Brain microvascular endothelial cell (primary cell): ENCODE measurements around the gene PACS1.

Experiments
- DNase-seq: peaks from one replicate; pipeline ENCODE4 v3.0.0-alpha.2; 2020
- H3K27ac ChIP-seq: fragments of 250-450 bp; sonication (Bioruptor Pico); 2 replicates; pipeline ENCODE4 v1.5.1; 2020; ENCODE audit warnings: mild to moderate bottlenecking, moderate library complexity
- H3K27me3 ChIP-seq: fragments of 250-450 bp; sonication (Bioruptor Pico); replicated peaks from 2 replicates; pipeline ENCODE4 v1.5.1; 2020; ENCODE audit warnings: mild to moderate bottlenecking
- H3K36me3 ChIP-seq: fragments of 250-450 bp; sonication (Bioruptor Pico); replicated peaks from 2 replicates; pipeline ENCODE4 v1.5.1; 2020; ENCODE audit warnings: mild to moderate bottlenecking
- H3K4me3 ChIP-seq: 2 replicates; pipeline ENCODE4 v1.5.1; 2011; ENCODE audit warnings: low read depth, mild to moderate bottlenecking, control low read depth, low read length, moderate library complexity
- in situ Hi-C: cut with HindIII; loops from 2 replicates; pipeline ENCODE4 v1.10.0; 2017; ENCODE audit warnings: low sequenced_read_pairs, low pct_ligation_motif_present
- TF ChIP-seq, protein P1 (sequence below): IDR thresholded peaks from 2 replicates; pipeline ENCODE4 v1.5.1; 2011; ENCODE audit warnings: low read depth, mild to moderate bottlenecking, moderate library complexity, low read length, control low read depth, inconsistent platforms; ENCODE audit errors: missing control alignments

The PACS1 gene

GRCh38 chr11:66233301-66233700, 163.2 kb downstream of the PACS1 start:
- Histone ChIP-seq H3K27ac (no peak overlapping the region), H3K4me3 (no peak overlapping the region), H3K36me3 (peaks cover 86% of the 10 kb centered on the region), H3K27me3 (no peaks in the 10 kb centered on the region)
- TF ChIP-seq, protein P1, sequence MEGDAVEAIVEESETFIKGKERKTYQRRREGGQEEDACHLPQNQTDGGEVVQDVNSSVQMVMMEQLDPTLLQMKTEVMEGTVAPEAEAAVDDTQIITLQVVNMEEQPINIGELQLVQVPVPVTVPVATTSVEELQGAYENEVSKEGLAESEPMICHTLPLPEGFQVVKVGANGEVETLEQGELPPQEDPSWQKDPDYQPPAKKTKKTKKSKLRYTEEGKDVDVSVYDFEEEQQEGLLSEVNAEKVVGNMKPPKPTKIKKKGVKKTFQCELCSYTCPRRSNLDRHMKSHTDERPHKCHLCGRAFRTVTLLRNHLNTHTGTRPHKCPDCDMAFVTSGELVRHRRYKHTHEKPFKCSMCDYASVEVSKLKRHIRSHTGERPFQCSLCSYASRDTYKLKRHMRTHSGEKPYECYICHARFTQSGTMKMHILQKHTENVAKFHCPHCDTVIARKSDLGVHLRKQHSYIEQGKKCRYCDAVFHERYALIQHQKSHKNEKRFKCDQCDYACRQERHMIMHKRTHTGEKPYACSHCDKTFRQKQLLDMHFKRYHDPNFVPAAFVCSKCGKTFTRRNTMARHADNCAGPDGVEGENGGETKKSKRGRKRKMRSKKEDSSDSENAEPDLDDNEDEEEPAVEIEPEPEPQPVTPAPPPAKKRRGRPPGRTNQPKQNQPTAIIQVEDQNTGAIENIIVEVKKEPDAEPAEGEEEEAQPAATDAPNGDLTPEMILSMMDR, result no peak
- no peak for DNase-seq
- in situ Hi-C loops, result no loop called here

DNA sequence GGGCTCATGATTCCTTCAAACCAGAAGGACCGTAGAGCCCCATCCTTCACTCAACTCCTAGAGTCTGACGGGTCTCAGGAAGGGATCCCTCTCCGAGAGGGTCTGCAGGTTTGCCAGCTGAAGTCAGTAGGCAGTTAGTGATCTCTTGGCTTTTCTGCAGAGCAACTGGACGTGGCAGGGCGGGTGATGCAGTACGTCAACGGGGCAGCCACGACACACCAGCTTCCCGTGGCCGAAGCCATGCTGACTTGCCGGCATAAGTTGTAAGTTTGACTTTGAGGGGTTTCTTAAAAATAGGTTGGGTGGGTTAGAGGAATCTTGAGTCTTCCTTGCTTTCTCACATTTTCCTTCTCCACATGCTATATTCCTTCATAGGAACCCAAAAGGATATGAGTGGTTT, 165.1 kb downstream of the PACS1 start:
- Histone ChIP-seq H3K27me3 (no peaks in the 10 kb centered on the region), H3K27ac (no peak overlapping the region), H3K4me3 (no peak overlapping the region), H3K36me3 (peaks cover 96% of the 10 kb centered on the region)
- TF ChIP-seq, protein P1, result no peak
- no peak for DNase-seq
- in situ Hi-C loops, result no loop called here

DNA sequence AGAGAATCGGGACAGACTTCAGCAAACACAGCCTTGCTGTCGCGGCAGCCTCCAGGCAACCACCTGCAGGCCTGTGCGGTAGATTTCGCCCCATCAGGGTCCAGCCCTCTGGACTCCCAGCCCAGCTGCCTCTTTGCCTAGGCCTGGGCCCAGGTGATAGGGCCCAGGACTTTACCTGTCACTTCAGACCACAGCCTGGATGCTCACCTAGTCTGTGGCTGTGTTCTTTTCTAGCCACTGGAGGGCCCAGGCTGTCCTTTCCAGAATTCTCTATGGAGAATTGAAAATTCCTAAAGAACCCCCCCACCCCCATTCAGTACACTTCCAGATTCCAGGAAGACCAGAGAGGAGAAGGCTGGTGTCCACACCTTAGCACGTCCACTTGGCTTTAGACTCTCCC, 167.8 kb downstream of the PACS1 start:
- in situ Hi-C loops, result no loop called here
- H3K27me3 ChIP-seq, result no peaks in the 10 kb centered on the region
- H3K27ac ChIP-seq, result no peak overlapping the region
- no peak for DNase-seq
- TF ChIP-seq, protein P1, result no peak
- peaks cover 94% of the 10 kb centered on the region for H3K36me3 ChIP-seq
- no peak overlapping the region for H3K4me3 ChIP-seq

- no peaks in the 10 kb centered on the region for H3K27me3 ChIP-seq
- H3K36me3 ChIP-seq, result peaks cover 94% of the 10 kb centered on the region
- in situ Hi-C loops, result no loop called here
- H3K4me3 ChIP-seq, result no peak overlapping the region
- H3K27ac ChIP-seq, result no peak overlapping the region
- DNase-seq, result no peak
- TF ChIP-seq, protein P1, result no peak
These were observed 168.8 kb downstream of the PACS1 start for GRCh38 chr11:66238786-66239413.

- H3K27me3 ChIP-seq, result no peaks in the 10 kb centered on the region
- DNase-seq, result no peak
- in situ Hi-C loops, result no loop called here
- no peak overlapping the region for H3K4me3 ChIP-seq
- TF ChIP-seq, protein P1, result no peak
- peaks cover 88% of the 10 kb centered on the region for H3K36me3 ChIP-seq
- H3K27ac ChIP-seq, result no peak overlapping the region
These were observed 169.4 kb downstream of the PACS1 start for GRCh38 chr11:66239511-66239910.
